ENCODE measurements around the gene SIPA1L2.
A peak's percentile ranks its signal among the peaks of the same experiment; 100 is the strongest.

GRCh38 chr1:232602622-232603021 lies 27.3 kb downstream of the SIPA1L2 start:
- TF ChIP-seq, protein P1, sequence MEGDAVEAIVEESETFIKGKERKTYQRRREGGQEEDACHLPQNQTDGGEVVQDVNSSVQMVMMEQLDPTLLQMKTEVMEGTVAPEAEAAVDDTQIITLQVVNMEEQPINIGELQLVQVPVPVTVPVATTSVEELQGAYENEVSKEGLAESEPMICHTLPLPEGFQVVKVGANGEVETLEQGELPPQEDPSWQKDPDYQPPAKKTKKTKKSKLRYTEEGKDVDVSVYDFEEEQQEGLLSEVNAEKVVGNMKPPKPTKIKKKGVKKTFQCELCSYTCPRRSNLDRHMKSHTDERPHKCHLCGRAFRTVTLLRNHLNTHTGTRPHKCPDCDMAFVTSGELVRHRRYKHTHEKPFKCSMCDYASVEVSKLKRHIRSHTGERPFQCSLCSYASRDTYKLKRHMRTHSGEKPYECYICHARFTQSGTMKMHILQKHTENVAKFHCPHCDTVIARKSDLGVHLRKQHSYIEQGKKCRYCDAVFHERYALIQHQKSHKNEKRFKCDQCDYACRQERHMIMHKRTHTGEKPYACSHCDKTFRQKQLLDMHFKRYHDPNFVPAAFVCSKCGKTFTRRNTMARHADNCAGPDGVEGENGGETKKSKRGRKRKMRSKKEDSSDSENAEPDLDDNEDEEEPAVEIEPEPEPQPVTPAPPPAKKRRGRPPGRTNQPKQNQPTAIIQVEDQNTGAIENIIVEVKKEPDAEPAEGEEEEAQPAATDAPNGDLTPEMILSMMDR (IDR thresholded peaks at IDR 0.05) = peak in 1 of 4 donors; percentile 21
- TF ChIP-seq POLR2A (IDR thresholded peaks at IDR 0.05) = no peak
